GM18909 (cell line): ENCODE results near the gene CCDC192.

ENCODE experiments used
- ATAC-seq: cut with Tn5 transposase; IDR thresholded peaks from one replicate; pipeline ENCODE4 v1.9.1; 2021; ENCODE audit warnings: mild to moderate bottlenecking; ENCODE audit not compliant: unreplicated experiment, poor library complexity

CCDC192 gene

DNA sequence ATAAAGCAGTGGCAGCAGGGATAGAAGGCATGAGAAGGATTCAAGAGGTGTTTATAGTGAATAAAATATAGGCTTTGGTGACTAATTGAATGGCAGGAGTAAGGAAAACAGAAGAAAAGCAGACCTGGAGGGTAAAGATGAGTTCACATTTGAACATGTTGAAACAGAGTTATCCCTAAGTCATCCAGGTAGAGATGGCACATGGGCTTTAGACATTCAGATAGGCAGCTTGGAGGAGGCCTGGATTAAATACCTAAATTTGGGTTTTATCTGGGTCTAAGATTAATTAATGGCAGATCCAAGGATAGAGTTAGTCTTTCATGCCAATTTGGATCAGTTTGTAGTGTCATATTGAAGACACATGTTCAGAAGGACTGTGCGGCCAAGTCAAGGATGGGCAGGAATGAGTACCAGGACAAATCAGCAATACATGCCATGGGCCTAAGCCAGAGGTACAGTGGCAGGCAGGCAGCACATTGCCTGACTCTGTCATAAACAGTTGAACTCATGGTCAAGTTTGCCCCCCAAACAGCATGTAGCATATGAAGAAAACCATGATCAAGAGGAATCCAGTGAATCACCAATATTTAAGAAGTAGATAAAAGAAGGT lies 264.9 kb downstream of the CCDC192 start:
- no peak for ATAC-seq

- no peak for ATAC-seq
Observed at GRCh38 chr5:127969002-127969401, 265.8 kb downstream of the CCDC192 start.

- no peak for ATAC-seq
Observed at GRCh38 chr5:127969651-127970050, 266.5 kb downstream of the CCDC192 start.

- no peak for ATAC-seq
Observed at GRCh38 chr5:127970081-127970480, 266.9 kb downstream of the CCDC192 start.

GRCh38 chr5:127970854-127971425 lies 267.7 kb downstream of the CCDC192 start:
- no peak for ATAC-seq

- ATAC-seq, result no peak
Observed at GRCh38 chr5:127975961-127976360, 272.8 kb downstream of the CCDC192 start.

- ATAC-seq, result no peak
Observed at GRCh38 chr5:127976525-127976924, 273.3 kb downstream of the CCDC192 start.

DNA sequence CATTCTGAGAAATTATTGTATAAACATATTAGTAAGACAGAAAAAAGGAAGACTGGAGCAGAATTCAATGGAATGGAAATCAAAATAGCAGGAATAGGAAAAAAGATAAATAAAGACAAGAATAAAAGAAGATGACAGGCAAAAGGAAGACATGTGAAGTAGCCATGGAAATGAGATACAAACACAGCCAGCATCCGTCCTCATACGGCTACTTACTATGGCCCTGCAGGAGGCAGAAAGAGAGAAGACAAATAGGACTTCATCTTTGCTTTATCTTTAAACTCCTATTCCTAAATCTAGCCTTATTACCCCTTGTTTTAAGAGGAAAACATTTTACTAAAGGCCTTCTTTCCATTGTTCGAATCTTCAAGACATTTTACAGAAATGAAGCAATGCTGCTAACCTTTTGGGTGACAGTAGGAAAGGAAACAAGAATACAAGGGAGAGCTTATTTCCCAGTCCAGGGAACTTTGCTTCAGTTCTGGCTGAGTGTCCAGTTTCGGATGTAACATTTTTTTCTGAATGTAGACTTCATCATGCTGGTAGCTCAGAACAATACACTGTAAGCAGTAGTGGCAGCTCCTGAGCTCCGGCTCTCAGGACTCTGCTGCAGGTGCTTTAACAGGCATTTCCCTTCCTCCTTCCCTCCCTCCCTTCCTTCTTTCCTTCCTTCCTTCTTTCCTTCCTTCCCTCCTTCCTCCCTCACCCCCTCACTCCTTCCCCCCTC lies 274.0 kb downstream of the CCDC192 start:
- no peak for ATAC-seq

DNA sequence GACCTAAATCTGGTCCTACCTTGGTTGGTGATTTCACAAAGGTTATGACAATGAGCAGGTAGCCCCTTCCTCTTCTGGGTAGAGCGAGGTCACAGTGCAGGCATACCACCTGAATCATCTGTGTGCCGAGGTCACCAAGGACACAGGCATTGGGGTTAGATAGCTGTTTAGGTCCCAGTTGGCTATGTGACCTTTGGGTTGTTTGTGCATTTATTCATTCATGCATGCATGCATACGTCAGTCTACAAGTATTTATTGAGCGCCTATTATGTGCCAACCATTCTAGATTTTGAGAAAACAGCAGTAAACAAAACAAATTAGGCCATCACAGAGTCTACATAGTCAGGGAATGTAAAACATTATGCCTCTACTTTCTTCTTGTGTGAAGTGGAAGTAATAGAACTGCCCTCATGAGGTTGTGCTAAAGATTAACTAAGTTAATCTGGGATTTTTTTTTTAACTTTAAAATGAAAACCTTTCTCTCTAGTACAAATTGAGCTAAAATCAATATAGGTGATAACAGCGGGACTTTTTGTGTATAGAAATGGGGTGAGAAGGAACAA lies 275.6 kb downstream of the CCDC192 start:
- ATAC-seq, result no peak

GRCh38 chr5:127979475-127979874 lies 276.3 kb downstream of the CCDC192 start:
- ATAC-seq, result no peak

DNA sequence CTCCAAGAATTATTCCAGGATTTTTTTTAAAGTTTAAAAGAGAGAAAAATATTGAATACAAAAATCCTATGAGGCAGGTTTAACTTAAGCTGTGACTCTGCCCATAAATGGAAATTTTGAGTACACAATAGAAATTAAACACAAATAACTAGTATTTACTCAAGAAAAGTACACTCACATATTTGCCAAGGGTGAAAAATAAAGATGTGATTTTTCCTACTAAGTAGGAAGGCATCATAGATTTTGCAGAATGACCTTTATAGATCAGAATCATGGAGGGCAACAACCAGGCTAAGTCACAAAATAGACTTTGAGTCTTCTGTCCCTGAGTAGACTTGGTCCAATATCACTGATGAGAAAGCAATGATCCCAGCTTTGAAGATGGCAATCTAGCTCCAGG lies 277.7 kb downstream of the CCDC192 start:
- no peak for ATAC-seq

- no peak for ATAC-seq
Observed at GRCh38 chr5:127981498-127981897, 278.3 kb downstream of the CCDC192 start.

DNA sequence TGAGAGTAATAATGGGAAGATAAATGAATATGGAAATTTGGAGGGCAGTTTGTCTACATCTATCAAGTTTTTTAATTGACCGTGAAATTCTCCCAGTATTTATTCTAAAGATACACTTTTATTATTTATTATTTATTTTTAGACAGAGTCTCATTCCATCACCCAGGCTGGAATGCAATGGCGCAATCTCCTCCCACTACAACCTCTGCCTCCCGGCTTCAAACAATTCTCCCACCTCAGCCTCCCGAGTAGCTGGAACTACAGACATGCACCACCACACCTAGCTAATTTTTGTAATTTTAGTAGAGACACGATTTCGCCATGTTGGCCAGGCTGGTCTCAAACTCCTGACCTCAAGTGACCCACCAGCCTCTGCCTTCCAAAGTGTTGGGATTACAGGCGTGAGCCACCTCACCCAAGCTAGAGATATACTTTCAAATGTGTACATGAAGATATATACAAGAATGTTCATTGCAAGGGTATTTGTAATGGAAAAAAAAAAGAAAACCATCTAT lies 282.7 kb downstream of the CCDC192 start:
- ATAC-seq, result no peak

DNA sequence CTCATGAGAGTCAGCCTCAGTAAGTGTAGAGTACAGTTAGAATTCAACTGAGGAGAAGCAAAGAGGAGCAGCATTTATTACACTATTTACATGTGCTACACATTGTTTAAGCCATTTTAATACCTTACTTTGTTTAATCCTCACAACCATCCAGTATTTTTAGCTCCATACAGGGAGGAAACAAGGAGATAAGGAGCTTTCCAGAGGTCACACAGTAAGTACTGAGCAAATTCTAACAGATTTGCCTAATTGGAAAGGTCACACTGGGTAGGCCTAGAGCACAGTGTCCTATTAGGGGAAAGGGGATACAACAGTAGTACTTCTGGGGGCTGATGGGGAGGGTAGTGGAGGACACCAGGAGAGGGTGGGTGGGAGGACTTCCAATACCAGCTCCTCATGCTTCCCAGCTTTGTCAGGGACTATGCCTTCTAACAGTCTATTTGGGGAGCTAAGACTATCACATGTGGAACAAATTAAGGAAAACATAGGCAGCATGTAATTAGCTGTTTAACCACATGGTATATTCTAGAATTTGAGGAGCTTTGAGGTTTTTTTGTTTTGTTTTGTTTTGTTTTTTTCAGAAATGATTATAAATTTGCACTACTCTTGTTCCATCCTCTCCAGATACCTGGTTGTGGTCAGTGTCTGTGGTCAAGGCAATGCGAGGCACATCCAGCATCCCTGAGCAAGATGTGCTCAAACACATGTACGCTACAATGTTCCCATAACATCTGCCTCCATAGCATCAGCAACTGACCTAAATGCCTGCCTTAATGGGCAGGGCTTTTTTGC lies 284.4 kb downstream of the CCDC192 start:
- no peak for ATAC-seq

DNA sequence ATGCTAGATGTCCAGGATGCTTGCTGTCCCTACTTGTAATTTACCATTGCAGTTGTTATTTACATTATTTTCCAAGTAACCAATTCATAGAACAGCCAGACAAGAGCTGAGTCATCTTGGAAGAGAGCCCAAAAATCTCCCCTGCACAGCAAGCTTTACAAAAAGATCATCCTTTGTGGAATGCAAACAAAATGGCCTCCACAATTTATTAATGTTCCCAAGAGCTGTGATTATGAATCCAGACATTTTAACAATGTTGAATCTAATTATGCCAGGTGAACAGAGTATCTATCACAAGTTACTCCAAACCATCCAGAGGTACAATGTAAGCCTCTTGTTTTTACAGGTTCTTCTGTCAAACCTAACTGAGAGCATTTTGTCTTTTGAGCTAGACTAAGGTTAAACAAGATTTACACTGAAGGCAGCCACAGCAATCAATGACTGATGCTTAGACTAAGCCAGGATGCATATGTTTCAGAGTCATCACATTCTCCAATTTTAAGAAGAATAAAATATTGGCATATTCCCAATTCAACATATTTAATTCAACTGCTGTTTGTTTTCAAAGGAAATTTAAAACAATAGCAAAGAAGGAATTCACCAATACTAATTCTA lies 285.1 kb downstream of the CCDC192 start:
- ATAC-seq, result no peak
